ENCODE data around the gene ELK3. TPM values are rescaled to one million over a fixed set of nuclear protein-coding genes. Genes with fewer than 3 reads are reported as not detected.

The ELK3 gene
- total RNA-seq, 3 donors from 2014 or later, result 13.9 to 28.5 (median 16.5) TPM

DNA sequence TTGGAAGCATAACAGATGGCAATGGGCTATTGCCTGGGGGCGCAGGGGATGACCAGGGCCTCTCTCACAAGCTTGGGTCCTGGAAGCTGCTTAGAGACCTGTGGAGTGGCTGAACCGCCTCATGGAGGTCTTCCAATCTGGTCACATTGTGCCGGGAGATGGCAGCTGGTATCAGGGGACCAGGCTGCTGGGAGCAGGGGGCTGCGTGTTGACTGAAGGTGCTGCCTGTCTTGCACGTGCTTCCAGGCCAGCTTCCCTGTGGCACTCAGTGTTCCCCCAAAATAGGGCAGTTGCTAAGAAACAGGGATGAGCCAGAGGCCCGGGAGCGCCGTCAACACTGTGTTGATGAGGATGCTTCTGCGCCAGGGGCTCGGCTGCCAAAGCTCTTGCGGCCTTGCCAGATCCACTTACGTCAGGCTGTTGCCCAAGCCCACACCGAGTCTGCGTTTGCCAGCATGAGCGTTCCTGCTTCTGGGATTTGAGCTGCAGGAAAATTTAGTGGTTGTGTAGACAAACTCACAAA lies 39.8 kb downstream of the ELK3 start:
- no peaks in the 10 kb centered on the region for H3K9me3 ChIP-seq
- peak overlapping the region in 1 of 3 donors; percentile 23 for H3K4me3 ChIP-seq
- no peaks in the 10 kb centered on the region for H3K36me3 ChIP-seq
- intact Hi-C loops (cut with DNase I; ENCODE audit: low total_unique reads), result no loop called here
- no peaks in the 10 kb centered on the region for H3K27me3 ChIP-seq
- DNase-seq (ENCODE audit: low spot score in 2 of 2), result peak; percentile 83 to 96
- H3K27ac ChIP-seq, result peak overlapping the region; percentile 92 to 95
- TF ChIP-seq, protein P1, sequence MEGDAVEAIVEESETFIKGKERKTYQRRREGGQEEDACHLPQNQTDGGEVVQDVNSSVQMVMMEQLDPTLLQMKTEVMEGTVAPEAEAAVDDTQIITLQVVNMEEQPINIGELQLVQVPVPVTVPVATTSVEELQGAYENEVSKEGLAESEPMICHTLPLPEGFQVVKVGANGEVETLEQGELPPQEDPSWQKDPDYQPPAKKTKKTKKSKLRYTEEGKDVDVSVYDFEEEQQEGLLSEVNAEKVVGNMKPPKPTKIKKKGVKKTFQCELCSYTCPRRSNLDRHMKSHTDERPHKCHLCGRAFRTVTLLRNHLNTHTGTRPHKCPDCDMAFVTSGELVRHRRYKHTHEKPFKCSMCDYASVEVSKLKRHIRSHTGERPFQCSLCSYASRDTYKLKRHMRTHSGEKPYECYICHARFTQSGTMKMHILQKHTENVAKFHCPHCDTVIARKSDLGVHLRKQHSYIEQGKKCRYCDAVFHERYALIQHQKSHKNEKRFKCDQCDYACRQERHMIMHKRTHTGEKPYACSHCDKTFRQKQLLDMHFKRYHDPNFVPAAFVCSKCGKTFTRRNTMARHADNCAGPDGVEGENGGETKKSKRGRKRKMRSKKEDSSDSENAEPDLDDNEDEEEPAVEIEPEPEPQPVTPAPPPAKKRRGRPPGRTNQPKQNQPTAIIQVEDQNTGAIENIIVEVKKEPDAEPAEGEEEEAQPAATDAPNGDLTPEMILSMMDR (IDR thresholded peaks at IDR 0.05), result no peak
- peak; percentile 80 to 96 (median 83) for TF ChIP-seq POLR2AphosphoS5 (IDR thresholded peaks at IDR 0.05)
- H3K4me1 ChIP-seq, result peaks cover 24 to 27% of the 10 kb centered on the region in 2 donors

DNA sequence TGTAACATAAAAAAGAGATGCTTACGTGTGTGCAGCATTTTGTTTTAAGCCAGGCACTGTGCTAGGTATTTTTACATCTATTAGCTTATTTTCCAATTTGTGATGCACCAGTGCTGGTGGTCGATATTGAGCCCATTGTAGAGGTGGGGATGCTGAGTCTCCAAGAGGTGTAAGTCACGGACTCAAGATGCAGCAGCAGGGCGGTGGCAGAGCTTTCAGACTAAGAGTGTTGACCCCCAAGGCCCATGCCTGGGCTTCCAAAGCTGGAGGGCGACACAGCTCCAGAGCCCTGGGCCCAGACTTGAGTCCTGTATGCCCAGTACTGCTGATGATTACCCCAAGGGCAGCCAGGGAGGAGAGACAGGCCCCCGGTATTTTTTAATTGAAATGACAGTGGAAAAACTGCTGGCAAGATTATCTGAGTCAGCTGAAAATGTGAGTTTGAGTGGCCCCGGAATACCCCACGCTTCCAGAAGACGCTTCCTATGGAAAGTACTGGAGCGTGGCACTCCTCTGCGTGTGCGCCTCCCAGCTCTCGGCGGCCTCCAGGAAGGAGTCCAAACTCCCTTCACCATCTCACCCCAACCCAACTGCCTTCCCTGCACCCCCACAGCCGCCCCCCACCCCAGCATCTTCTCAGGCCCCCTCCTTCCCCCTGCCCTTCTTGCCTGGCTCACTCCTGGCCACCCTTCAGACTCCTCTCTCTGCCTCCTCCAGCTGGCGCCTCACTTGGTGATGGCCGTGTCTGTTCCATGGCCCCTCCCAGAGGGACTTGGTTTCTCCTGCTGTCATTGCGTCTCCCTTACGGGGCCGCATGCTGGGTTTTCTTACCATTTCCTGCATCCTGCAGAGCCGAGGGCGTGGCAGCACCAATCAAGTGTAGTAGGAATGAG lies 40.7 kb downstream of the ELK3 start:
- no peaks in the 10 kb centered on the region for H3K36me3 ChIP-seq
- H3K4me1 ChIP-seq, result peaks cover 24 to 27% of the 10 kb centered on the region in 2 donors
- TF ChIP-seq POLR2AphosphoS5 (IDR thresholded peaks at IDR 0.05) (no peak), POLR2A (IDR thresholded peaks at IDR 0.05) (no peak)
- TF ChIP-seq, protein P1 (IDR thresholded peaks at IDR 0.05), result no peak
- H3K9me3 ChIP-seq, result no peaks in the 10 kb centered on the region
- H3K4me3 ChIP-seq, result peak overlapping the region in 1 of 3 donors; percentile 23
- intact Hi-C loops (cut with DNase I; ENCODE audit: low total_unique reads), result no loop called here
- no peak for DNase-seq (ENCODE audit: low spot score in 2 of 2)
- peak overlapping the region; percentile 92 to 95 for H3K27ac ChIP-seq
- H3K27me3 ChIP-seq, result no peaks in the 10 kb centered on the region

DNA sequence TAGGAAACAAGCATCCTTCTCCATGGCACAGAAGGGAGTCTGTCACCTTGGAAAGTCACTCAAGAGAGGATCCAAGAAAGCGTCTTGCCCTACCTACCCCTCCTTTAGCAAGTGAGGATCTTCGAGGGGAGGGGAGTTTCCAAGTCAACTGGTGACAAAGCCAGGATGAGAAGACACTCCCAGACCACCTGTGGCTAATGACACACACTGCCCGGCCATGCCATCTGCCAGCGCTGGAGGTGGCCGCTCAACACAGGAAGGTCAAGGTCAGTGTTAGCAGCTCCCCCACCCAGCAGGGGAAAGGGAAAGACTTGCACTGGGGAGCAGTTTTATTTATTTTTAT lies 41.3 kb downstream of the ELK3 start:
- TF ChIP-seq POLR2A (IDR thresholded peaks at IDR 0.05) (no peak), POLR2AphosphoS5 (IDR thresholded peaks at IDR 0.05) (no peak)
- TF ChIP-seq, protein P1 (IDR thresholded peaks at IDR 0.05), result no peak
- Histone ChIP-seq H3K27ac (peak overlapping the region; percentile 92 to 95), H3K36me3 (no peaks in the 10 kb centered on the region), H3K27me3 (no peaks in the 10 kb centered on the region), H3K4me3 (no peak overlapping the region), H3K4me1 (peaks cover 24 to 27% of the 10 kb centered on the region in 2 donors), H3K9me3 (no peaks in the 10 kb centered on the region)
- intact Hi-C loops (cut with DNase I; ENCODE audit: low total_unique reads), result no loop called here
- no peak for DNase-seq (ENCODE audit: low spot score in 2 of 2)

DNA sequence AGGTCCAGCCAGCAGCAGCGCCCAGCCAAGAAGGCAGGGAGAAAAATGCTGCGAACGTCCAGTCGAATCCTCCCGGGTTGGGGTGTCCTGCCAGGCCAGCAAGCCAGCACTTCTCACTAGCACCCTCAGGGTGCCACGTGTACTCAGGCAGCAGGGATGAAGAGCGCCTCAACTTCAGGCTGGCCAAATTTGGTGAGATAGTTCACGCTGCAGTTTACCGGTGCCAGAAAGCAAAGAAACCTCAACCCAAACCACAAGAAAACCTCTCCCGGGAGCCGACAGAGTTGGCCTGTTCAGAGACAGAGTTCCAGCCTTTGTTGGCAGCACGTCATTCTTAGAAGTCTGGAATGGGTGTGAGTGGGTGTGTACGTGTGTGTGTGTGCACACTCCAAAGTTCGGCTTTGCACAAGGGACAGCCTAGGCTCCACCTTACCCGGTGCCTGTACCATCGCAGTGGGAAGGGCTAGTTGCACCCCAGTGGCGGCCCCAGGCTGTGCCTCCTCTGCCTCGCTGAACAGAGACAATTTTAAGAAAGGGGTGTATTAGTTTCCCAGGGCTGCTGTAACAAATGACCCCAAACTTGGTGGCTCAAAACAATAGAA lies 42.1 kb downstream of the ELK3 start:
- H3K27ac ChIP-seq, result peak overlapping the region; percentile 92 to 95
- no peaks in the 10 kb centered on the region for H3K27me3 ChIP-seq
- intact Hi-C loops (cut with DNase I; ENCODE audit: low total_unique reads), result no loop called here
- TF ChIP-seq POLR2AphosphoS5 (IDR thresholded peaks at IDR 0.05), result peak in 1 of 3 donors; percentile 45
- TF ChIP-seq, protein P1 (IDR thresholded peaks at IDR 0.05), result no peak
- peaks cover 24 to 27% of the 10 kb centered on the region in 2 donors for H3K4me1 ChIP-seq
- peak in 1 of 2 donors; percentile 85 for DNase-seq (ENCODE audit: low spot score in 2 of 2)
- H3K36me3 ChIP-seq, result no peaks in the 10 kb centered on the region
- H3K9me3 ChIP-seq, result no peaks in the 10 kb centered on the region
- peak overlapping the region in 1 of 3 donors; percentile 31 for H3K4me3 ChIP-seq

DNA sequence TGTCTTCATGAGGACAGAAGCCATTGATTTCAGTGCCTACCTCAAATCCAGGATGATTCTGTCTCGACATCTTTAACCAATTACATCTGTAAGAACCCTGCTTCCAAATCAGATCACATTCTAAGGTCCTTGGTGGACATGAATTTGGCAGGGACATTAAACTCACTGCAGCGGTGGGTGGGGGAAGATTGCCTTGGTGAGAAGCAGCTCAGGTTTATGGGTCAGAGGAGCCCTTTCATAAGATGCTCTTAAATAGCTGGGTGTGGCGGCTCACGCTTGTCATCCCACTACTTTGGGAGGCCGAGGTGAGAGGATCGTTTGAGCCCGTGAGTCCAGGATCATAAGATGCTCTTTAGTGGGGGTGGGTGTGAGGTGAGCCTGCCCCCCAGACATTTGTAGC lies 42.9 kb downstream of the ELK3 start:
- TF ChIP-seq, protein P1 (IDR thresholded peaks at IDR 0.05), result no peak
- no peak for TF ChIP-seq POLR2AphosphoS5 (IDR thresholded peaks at IDR 0.05)
- no peak for TF ChIP-seq POLR2A (IDR thresholded peaks at IDR 0.05)
- Histone ChIP-seq H3K4me1 (peaks cover 24 to 27% of the 10 kb centered on the region in 2 donors), H3K27ac (peak overlapping the region; percentile 92 to 95), H3K36me3 (no peaks in the 10 kb centered on the region), H3K4me3 (peak overlapping the region in 1 of 3 donors; percentile 47), H3K9me3 (no peaks in the 10 kb centered on the region), H3K27me3 (no peaks in the 10 kb centered on the region)
- intact Hi-C loops (cut with DNase I; ENCODE audit: low total_unique reads), result no loop called here
- DNase-seq (ENCODE audit: low spot score in 2 of 2), result no peak
